GM19025 (cell line): ENCODE results near the gene RGS10.
"Not testable (repeated sequence)": the region's sequence is repeated elsewhere in the genome, so short reads cannot be mapped to it uniquely, and the experiment has no call there.

Source experiments
- ATAC-seq: cut with Tn5 transposase; IDR thresholded peaks from one replicate; pipeline ENCODE4 v1.9.1; 2021; ENCODE audit warnings: mild to moderate bottlenecking, low read depth, moderate library complexity; ENCODE audit not compliant: unreplicated experiment

RGS10 gene

DNA sequence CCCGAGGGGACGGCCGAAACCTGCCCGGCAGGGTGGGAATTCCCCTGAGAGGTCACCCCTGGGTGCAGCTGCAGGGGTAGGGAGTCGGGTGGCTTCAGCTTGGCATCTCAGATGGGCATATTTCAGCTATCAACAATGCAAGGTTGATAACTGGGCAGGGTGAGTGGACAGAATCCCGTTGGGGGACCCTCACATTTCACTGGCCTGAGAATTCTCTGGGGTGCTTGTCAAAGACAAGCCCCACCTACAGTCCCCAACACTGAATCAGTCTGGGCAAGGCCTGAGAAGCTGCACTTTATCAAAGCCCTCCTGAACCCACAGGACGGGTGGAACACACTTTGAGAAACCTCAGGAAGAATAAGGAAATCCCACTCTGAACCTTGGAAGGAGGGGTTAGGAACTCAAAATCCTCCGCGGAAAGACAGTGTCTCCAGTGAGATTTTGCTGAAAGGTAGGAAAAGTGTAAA is 3.1 kb downstream of the RGS10 start:
- ATAC-seq: no peak

DNA sequence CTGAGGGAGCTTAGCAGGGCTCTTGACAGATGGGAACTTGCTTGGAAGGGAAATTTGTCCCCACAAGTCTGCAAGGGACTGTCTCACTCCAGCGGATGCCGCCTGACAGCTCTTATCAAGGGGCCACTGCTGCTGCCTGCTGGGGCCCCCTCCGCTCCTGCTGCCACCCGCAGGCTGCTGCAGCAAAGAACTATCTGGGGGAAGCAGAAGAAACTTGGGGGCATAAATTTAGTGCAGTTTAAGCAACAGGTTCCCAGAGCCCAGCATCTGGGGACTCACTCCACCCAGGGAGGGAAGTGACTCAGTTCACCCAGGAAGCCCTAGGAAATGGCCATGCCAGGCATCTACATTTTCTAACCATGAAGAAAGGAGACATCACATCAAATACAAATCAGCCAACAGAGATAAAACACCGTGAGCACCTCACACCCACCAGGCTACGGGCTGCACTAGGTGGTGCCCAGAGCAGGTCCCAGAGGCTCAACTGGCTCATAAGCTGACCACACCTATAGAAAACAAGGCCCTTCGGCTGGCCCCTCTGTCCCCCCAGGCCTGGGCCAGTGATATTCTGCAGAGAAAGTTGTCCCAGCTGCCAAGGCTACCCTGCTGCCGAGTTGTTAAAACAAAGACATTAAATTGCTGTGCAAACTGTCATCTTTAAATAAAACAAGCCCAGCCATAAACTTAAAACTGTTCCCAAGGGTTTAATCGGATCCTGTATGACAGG is 3.7 kb downstream of the RGS10 start:
- no peak for ATAC-seq

DNA sequence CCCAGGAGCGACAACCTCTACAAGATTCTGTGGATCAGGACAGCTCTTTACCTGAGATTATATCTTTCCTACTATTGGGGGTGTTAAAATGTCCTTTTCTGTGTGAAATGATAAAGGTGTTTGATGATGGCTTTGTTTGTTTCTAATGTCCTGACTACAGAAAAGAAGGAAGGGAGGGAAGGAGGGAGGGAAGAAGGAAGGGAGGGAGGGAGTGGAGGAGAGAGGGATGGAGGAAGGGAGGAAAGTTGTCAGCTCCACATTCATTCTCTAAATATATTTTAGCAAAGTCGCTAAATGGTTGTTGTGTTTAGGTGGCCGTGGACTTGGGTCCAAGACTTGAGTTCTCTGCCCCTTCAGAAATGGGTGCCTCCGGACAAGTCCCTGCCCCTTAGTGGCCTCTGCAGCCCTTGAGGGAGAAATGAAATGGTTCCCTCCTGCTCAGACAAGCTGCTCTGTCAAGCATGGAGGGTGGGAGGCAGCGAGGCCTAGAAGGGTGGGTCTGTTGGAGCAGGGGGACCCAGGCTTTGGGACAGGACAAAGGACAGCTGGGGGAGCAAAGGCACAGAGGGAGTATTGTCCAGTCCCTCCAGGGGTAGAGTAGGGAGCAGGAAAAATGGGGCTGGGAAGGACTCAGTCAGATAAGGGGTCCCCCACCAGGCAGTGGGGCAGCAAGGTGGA is 4.4 kb downstream of the RGS10 start:
- ATAC-seq: no peak

- no peak for ATAC-seq
These were observed 6.0 kb downstream of the RGS10 start for GRCh38 chr10:119536508-119537025.

- no peak for ATAC-seq
These were observed 6.5 kb downstream of the RGS10 start for GRCh38 chr10:119535837-119536507.

GRCh38 chr10:119535305-119535704 is 7.2 kb downstream of the RGS10 start:
- no peak for ATAC-seq

- no peak for ATAC-seq
These were observed 9.0 kb downstream of the RGS10 start for GRCh38 chr10:119533473-119533872.

DNA sequence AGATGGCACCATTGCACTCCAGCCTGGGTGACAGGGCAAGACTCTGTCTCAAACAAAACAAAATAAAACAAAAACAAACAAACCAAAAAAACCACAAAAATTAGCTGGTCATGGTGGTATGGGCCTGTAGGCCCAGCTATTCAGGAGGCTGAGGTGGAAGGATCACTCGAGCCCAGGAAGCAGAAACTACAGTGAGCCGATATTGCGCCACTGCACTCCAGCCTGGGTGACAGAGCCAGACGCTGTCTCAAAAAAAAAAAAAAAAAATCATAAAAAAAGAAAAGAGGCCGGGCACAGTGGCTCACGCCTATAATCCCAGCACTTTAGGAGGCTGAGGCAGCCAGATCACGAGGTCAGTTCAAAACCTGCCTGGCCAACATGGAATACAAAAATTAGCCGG is 9.7 kb downstream of the RGS10 start:
- not testable (repeated sequence) for ATAC-seq

GRCh38 chr10:119532251-119532650 is 10.3 kb downstream of the RGS10 start:
- not testable (repeated sequence) for ATAC-seq

- ATAC-seq: no peak
These were observed 11.5 kb downstream of the RGS10 start for GRCh38 chr10:119531067-119531466.

DNA sequence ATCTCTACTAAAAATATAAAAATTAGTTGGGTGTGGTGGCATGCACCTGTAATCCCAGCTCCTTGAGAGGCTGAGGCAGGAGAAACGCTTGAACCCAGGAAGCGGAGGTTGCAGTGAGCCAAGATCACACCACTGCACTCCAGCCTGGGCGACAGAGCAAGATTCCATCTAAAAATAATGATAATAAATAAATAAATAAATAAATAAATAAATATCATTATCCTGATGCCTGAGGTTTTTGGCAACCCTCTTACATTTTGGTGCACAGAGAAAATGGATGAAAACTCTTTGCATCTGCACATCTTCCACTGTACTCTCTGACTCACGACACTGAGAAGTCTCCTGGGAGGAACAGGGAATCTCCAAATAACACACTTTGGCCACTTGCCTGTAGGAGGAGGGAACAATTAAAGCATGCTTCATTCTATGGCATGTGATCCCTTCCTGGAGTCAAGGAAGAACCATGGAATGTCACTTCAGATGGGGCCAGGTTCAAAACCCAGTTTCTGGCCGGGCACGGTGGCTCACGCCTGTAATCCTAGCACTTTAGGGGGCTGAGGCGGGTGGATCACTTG is 13.8 kb downstream of the RGS10 start:
- ATAC-seq: not testable (repeated sequence)

GRCh38 chr10:119526621-119527592 is 15.6 kb downstream of the RGS10 start:
- ATAC-seq: no peak

DNA sequence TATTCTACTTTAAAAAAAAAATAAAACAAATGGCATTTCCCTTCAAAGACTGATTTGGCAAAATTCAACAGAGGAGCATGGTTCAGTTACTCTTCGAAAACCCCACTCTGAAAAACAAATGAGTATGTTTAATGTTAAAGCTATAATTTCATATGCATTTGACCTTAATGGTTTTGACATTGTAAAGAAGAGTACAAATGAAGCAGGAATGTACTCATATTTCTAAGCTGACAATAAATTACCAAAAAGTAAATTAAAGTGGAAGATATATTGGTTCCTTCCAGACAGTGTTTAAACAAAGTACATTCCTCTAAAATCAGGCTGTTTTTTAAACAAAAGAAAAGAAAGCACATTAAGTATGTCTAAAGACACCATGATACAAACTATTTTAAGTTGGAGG is 16.4 kb downstream of the RGS10 start:
- ATAC-seq: no peak

- ATAC-seq: no peak
These were observed 17.4 kb downstream of the RGS10 start for GRCh38 chr10:119525116-119525515.

DNA sequence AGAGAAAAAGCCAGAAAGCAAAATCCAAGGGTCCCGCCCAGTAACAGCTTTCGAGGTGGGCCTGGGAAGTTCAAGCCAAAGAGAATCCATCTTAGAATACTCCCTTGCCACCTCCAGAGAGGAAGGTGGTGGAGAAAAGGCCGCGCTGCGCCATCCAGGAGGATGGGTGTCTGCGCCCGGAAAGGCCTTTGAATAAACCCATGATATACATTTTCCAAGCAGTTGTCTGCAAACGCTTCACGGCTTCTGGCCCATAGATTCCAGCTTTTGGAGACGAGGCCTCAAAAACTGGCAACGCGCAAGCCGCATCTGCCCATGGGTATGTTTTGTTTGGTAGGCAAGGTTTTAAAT is 17.8 kb downstream of the RGS10 start:
- ATAC-seq: no peak

DNA sequence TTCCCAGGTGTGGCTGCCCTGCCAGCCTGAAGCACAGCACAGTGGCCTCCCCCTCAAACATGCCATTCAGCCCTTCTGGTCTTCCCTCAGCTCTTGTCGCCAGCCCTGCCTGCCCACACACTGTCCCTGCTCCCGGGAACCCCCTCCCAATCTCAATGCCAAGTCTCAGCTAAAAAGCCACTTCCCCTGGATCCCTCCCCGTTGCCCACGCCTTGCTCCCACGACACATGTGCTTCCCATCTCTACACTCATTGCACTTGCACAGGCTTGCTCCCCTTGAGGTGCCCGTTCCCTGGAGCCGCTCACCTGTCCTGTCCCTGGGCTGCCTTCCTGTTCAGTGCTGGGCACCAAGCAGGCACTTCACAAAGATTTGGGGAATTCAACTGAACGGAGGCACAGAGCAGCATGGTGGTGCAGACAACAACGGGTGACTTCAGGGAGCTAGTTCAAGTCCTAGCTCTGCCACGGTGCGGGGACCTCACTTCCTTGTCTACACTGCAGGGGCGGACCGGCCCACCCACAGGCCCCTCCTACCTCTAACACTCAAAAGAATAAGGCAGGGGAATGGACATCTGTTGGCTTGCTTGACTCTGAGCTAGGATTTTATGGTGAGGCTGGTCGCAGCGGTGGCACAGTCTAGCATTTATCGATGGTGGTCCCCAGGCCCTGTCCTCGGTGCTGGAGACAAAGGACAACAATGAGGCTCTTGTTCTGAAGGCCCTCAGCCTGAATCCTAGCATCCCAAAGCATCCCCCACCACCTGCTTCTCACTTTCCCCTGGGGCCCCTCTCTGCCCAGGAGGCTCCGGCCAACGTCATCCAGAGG is 18.4 kb downstream of the RGS10 start:
- no peak for ATAC-seq

DNA sequence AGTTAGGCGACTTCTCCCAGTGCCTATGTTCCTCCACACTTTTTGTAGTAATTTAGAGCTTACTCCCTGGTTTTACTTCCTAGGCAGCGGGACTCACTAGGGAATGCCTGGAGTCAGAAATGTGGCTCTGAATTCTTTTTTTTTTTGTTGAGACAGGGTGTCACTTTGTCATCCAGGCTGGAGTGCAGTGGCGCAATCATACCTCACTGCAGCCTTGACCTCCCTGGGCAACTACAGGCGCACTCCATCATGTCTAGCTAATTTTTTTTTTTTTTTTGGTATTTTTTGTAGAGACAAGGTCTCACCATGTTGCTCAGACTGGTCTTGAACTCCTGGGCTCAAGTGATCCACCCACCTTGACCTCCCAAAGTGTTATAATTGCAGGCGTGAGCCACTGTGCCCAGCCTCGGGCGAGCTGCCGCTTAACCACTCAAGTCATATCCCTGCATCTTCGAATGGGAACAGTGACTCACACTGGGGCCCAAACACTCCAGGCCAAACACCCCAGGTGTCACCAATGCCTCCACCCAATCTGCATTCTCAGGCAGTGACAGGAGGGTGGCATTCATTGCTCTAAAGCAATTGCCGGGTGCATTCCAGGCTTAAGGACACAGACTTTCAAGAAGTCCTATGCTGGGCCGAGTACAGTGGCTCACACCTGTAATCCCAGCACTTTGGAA is 19.6 kb downstream of the RGS10 start:
- ATAC-seq: no peak

DNA sequence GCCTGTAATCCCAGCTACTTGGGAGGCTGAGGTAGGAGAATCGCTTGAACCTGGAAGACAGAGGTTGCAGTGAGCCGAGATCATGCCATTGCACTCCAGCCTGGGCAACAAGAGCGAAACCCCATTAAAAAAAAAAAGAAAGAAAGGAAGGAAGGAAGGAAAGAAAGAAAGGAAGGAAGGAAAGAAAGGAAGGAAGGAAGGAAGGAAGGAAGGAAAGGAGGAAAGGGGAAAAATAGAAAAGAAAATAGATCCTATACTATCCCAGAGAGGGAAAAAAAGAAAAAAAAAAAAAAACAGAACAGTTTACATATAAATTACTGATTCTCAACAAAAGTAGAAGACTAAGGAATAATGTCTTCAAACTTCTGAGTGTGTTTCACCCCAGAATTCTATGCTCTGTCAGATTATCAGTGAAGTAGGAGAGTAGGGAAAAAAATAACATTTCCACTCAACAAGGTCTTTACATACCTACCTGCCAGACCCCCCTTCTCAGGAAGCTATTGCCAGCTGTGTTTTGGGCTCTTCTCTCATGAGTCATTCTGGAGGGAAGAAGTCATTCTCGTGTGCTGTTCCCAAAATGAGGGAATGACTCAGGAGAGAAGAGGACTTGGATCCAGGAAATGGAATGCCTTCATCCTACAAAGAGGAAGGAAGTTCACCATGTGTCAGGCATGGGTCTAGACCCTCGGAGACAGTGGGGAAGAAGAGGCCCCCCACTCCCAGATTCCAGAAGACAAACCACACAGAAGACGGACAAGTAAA is 20.9 kb downstream of the RGS10 start:
- ATAC-seq: no peak
